HCT116 (cell line): Measurements from ENCODE around the gene GLP2R. TPM values are rescaled to one million over a fixed set of nuclear protein-coding genes. Genes with fewer than 3 reads are reported as not detected.

Source experiments
- ATAC-seq: fragments of 200-7000 bp; cut with Tn5 transposase; 2 replicates; pipeline ENCODE4 v1.9.1; 2020; ENCODE audit warnings: mild to moderate bottlenecking, moderate library complexity
- BruUV-seq: library from RNA; stranded (reverse); fragments of 400-500 nt; replicated peaks from 2 replicates; lab custom pipeline; 2021; lab: Mats Ljungman, UMichigan
- CTCF ChIA-PET: fragments of 300-600 bp; sonication (Branson Sonifier 250); formaldehyde crosslinking; loops from one replicate; lab custom pipeline; 2021; ENCODE audit warnings: antibody characterized with exemption; lab: Charles Lee
- POLR2A ChIA-PET: fragments of 300-600, 350-600 bp; sonication (Branson Sonifier 250); formaldehyde crosslinking; loops from one replicate; lab custom pipeline; 2021; ENCODE audit warnings: antibody characterized with exemption; lab: Charles Lee
- RAD21 ChIA-PET, 2 experiments: fragments of 300-600 bp; sonication (Branson Sonifier 250); formaldehyde crosslinking; loops; one replicate each; lab custom pipeline; 2023; ENCODE audit warnings: low total read pairs in 2 of 2; ENCODE audit not compliant: uncharacterized antibody in 2 of 2, unreplicated experiment in 2 of 2, low non-redundant PET in 1 of 2; lab: Charles Lee
- DNase-seq: peaks from one replicate; pipeline ENCODE4 v3.0.0-alpha.2; 2010; ENCODE audit warnings: low read depth, low spot score
- H2AFZ ChIP-seq: fragments of 200-600 bp; shearing (Covaris generic), sonication (generic); 2 replicates; pipeline ENCODE4 v1.6.1; 2017; ENCODE audit warnings: low read depth, mixed run types, mixed read lengths, antibody characterized with exemption, low read length; ENCODE audit not compliant: poor library complexity, severe bottlenecking
- H3K27ac ChIP-seq: 2 replicates; pipeline ENCODE4 v1.5.1; 2012; ENCODE audit warnings: low read depth, low read length
- H3K27me3 ChIP-seq: fragments of 200-600 bp; sonication (generic); 2 replicates; pipeline ENCODE4 v1.6.1; 2016; ENCODE audit warnings: mixed run types, low read length, mixed read lengths; ENCODE audit not compliant: insufficient read depth
- H3K36me3 ChIP-seq, 2 experiments: fragments of 200-500 bp in 1 of 2; fragments of 200-600 bp in 1 of 2; sonication (Bioruptor generic) in 1 of 2; sonication (generic) in 1 of 2; 2 replicates each; pipeline versions ENCODE4 v1.5.1 to v1.6.1; 2014 to 2016; ENCODE audit warnings: low read length in 2 of 2, inconsistent platforms in 1 of 2, mixed read lengths in 1 of 2, mixed run types in 1 of 2; ENCODE audit not compliant: insufficient read depth in 2 of 2, control insufficient read depth in 1 of 2
- H3K4me1 ChIP-seq, 2 experiments: fragments of 200-600 bp in 1 of 2; sonication (generic) in 1 of 2; 2 replicates each; pipeline versions ENCODE4 v1.5.1 to v1.6.1; 2012 to 2017; ENCODE audit warnings: low read length in 2 of 2, inconsistent platforms in 1 of 2, mild to moderate bottlenecking in 1 of 2, mixed read lengths in 1 of 2, mixed run types in 1 of 2, moderate library complexity in 1 of 2; ENCODE audit not compliant: insufficient read depth in 2 of 2, control insufficient read depth in 1 of 2
- H3K4me2 ChIP-seq: fragments of 200-600 bp; sonication (generic); 2 replicates; pipeline ENCODE4 v1.6.1; 2017; ENCODE audit warnings: mixed run types, low read length, mixed read lengths
- H3K4me3 ChIP-seq, 2 experiments: fragments of 200-600 bp in 1 of 2; sonication (generic) in 1 of 2; replicated peaks in 1 of 2; 2 replicates each; pipeline ENCODE4 v1.5.1; 2011 to 2016; ENCODE audit warnings: low read length in 2 of 2, control low read depth in 1 of 2, low read depth in 1 of 2, mild to moderate bottlenecking in 1 of 2, mixed read lengths in 1 of 2, mixed run types in 1 of 2
- H3K79me2 ChIP-seq: fragments of 200-600 bp; sonication (generic); 2 replicates; pipeline ENCODE4 v1.6.1; 2017; ENCODE audit warnings: mild to moderate bottlenecking, mixed run types, low read length, moderate library complexity, mixed read lengths; ENCODE audit not compliant: insufficient read depth
- H3K9ac ChIP-seq: fragments of 200-600 bp; sonication (generic); 2 replicates; pipeline ENCODE4 v1.6.1; 2016; ENCODE audit warnings: low read length, mixed read lengths
- H3K9me2 ChIP-seq: fragments of 200-600 bp; sonication (generic), shearing (Covaris generic); 2 replicates; pipeline ENCODE4 v1.6.1; 2017; ENCODE audit warnings: mixed run types, mild to moderate bottlenecking, moderate library complexity; ENCODE audit not compliant: insufficient read depth
- H3K9me3 ChIP-seq, 2 experiments: fragments of 200-500 bp in 1 of 2; fragments of 200-600 bp in 1 of 2; sonication (Bioruptor generic) in 1 of 2; sonication (generic) in 1 of 2; 2 replicates each; pipeline ENCODE4 v1.6.1; 2014 to 2017; ENCODE audit warnings: low read length in 2 of 2, mixed read lengths in 2 of 2, inconsistent platforms in 1 of 2, low read depth in 1 of 2, mild to moderate bottlenecking in 1 of 2, mixed run types in 1 of 2, moderate library complexity in 1 of 2; ENCODE audit not compliant: control insufficient read depth in 1 of 2, insufficient read depth in 1 of 2
- H4K20me1 ChIP-seq: fragments of 200-600 bp; sonication (generic), shearing (Covaris generic); 2 replicates; pipeline ENCODE4 v1.6.1; 2017; ENCODE audit warnings: mixed run types, mild to moderate bottlenecking, moderate library complexity; ENCODE audit not compliant: insufficient read depth
- CBX3 ChIP-seq: IDR thresholded peaks from 2 replicates; pipeline ENCODE4 v1.6.1; 2012; ENCODE audit warnings: low read depth
- CEBPB ChIP-seq: IDR thresholded peaks from 2 replicates; pipeline ENCODE4 v1.6.1; 2012; ENCODE audit warnings: low read depth
- EGR1 ChIP-seq: IDR thresholded peaks from 2 replicates; pipeline ENCODE4 v1.6.1; 2012; ENCODE audit warnings: low read depth
- EZH2 ChIP-seq: fragments of 200-600 bp; sonication (generic); IDR thresholded peaks from 2 replicates; pipeline ENCODE4 v1.6.1; 2017; ENCODE audit warnings: antibody characterized with exemption, mixed run types
- EZH2phosphoT487 ChIP-seq: fragments of 200-600 bp; IDR thresholded peaks from 2 replicates; pipeline ENCODE4 v1.6.1; 2018; ENCODE audit warnings: antibody characterized with exemption, borderline replicate concordance
- FOSL1 ChIP-seq: IDR thresholded peaks from 2 replicates; pipeline ENCODE4 v1.6.1; 2012; ENCODE audit warnings: low read depth
- JUND ChIP-seq: IDR thresholded peaks from 2 replicates; pipeline ENCODE4 v1.6.1; 2012
- POLR2A ChIP-seq: IDR thresholded peaks from 2 replicates; pipeline ENCODE4 v1.7.0; 2011; ENCODE audit warnings: borderline replicate concordance; ENCODE audit not compliant: insufficient read depth, insufficient read length; ENCODE audit errors: extremely low read depth
- RAD21 ChIP-seq: IDR thresholded peaks from 2 replicates; pipeline ENCODE4 v1.6.1; 2012; ENCODE audit warnings: low read depth, mild to moderate bottlenecking
- REST ChIP-seq: IDR thresholded peaks from 2 replicates; pipeline ENCODE4 v1.6.1; 2012; ENCODE audit warnings: low read depth
- SIN3A ChIP-seq: IDR thresholded peaks from 2 replicates; pipeline ENCODE4 v1.6.1; 2012; ENCODE audit warnings: low read depth
- SRF ChIP-seq: IDR thresholded peaks from 2 replicates; pipeline ENCODE4 v1.6.1; 2012; ENCODE audit warnings: low read depth
- TCF7L2 ChIP-seq: IDR thresholded peaks from 2 replicates; pipeline ENCODE4 v1.7.0; 2011; ENCODE audit warnings: borderline replicate concordance, inconsistent platforms; ENCODE audit not compliant: insufficient read depth, insufficient read length; ENCODE audit errors: extremely low read depth
- ZFX ChIP-seq: fragments of 450-650 bp; IDR thresholded peaks from 2 replicates; pipeline ENCODE4 v1.6.1; 2017
- intact Hi-C: fragments of 100-400 bp; cut with micrococcal nuclease; formaldehyde crosslinking; loops from 2 replicates; pipeline ENCODE4 v1.10.0; 2022
- total RNA-seq: library from RNA; stranded (reverse); gene quantifications from one replicate; pipeline ENCODE4 v1.2.1, GENCODE V29; 2021; ENCODE audit not compliant: unreplicated experiment

The GLP2R gene
- total RNA-seq, 1 experiment from 2014 or later, result not detected

GRCh38 chr17:9833922-9834321 lies 8.2 kb downstream of the GLP2R start:
- H3K79me2 ChIP-seq, result no peaks in the 10 kb centered on the region
- intact Hi-C loops, result no loop called here
- no peak for DNase-seq

GRCh38 chr17:9837551-9838471 lies 12.1 kb downstream of the GLP2R start:
- ATAC-seq (no peak), DNase-seq (no peak)
- H2AFZ ChIP-seq, result no peak overlapping the region
- intact Hi-C loops, result no loop called here
- H3K4me2 ChIP-seq, result no peak overlapping the region
- no peaks in the 10 kb centered on the region for H4K20me1 ChIP-seq
- H3K27ac ChIP-seq, result no peak overlapping the region
- POLR2A ChIA-PET, result no interaction called here
- no peaks in the 10 kb centered on the region for H3K36me3 ChIP-seq
- peaks cover 5 to 20% of the 10 kb centered on the region in 2 experiments for H3K4me1 ChIP-seq
- RAD21 ChIA-PET, result no interaction called here
- CTCF ChIA-PET, result no interaction called here
- TF ChIP-seq CBX3 (no peak), SIN3A (no peak), SRF (no peak), JUND (no peak), ZFX (no peak), CEBPB (no peak), EZH2phosphoT487 (no peak), RAD21 (no peak), EGR1 (no peak), TCF7L2 (no peak), FOSL1 (no peak), REST (no peak), POLR2A (no peak), EZH2 (no peak)
- no peaks in the 10 kb centered on the region for H3K9me3 ChIP-seq
- H3K79me2 ChIP-seq, result no peaks in the 10 kb centered on the region
- H3K9ac ChIP-seq, result no peak overlapping the region
- peaks cover 12% of the 10 kb centered on the region for H3K27me3 ChIP-seq
- no peak overlapping the region for H3K4me3 ChIP-seq
- H3K9me2 ChIP-seq, result no peaks in the 10 kb centered on the region
- no TSS peak for BruUV-seq

More at GRCh38 chr17:9833922-9834321, 8.2 kb downstream of the GLP2R start:
- H3K36me3 ChIP-seq, result no peaks in the 10 kb centered on the region
- no peak overlapping the region for H3K9ac ChIP-seq
- H2AFZ ChIP-seq, result no peak overlapping the region
- no peaks in the 10 kb centered on the region for H3K9me2 ChIP-seq
- ChIA-PET CTCF (no interaction called here), POLR2A (no interaction called here), RAD21 (no interaction called here)
- BruUV-seq, result no TSS peak
- H3K4me3 ChIP-seq, result no peak overlapping the region
- no peak overlapping the region for H3K27ac ChIP-seq
- ATAC-seq, result no peak
- H3K4me2 ChIP-seq, result no peak overlapping the region
- no peaks in the 10 kb centered on the region for H3K9me3 ChIP-seq
- no peak for TF ChIP-seq FOSL1
- no peak for TF ChIP-seq EZH2phosphoT487
- H4K20me1 ChIP-seq, result no peaks in the 10 kb centered on the region
- H3K27me3 ChIP-seq, result peaks cover 12% of the 10 kb centered on the region
- H3K4me1 ChIP-seq, result peaks cover 5 to 20% of the 10 kb centered on the region in 2 experiments
